ENCODE data around the gene GGT6. TPM values are rescaled to one million over a fixed set of nuclear protein-coding genes. Genes with fewer than 3 reads are reported as not detected.
A peak's percentile ranks its signal among the peaks of the same experiment; 100 is the strongest.

GGT6 gene
- total RNA-seq, 1 donor: not detected

- Histone ChIP-seq H3K27me3 (ENCODE audit: insufficient read depth, low read length) (no peaks in the 10 kb centered on the region), H3K9me3 (ENCODE audit: low read depth, low read length) (no peaks in the 10 kb centered on the region), H3K4me1 (ENCODE audit: insufficient read depth, low read length) (no peaks in the 10 kb centered on the region), H2AFZ (ENCODE audit: low read length) (no peak overlapping the region), H3K4me2 (ENCODE audit: insufficient read depth, low read length) (no peak overlapping the region), H3K36me3 (ENCODE audit: insufficient read depth, low read length) (peaks cover 30% of the 10 kb centered on the region), H3K4me3 (ENCODE audit: insufficient read depth, low read length) (no peak overlapping the region), H4K20me1 (ENCODE audit: insufficient read depth, low read length) (peaks cover 8% of the 10 kb centered on the region), H3K27ac (ENCODE audit: low read depth, low read length) (no peak overlapping the region), H3K79me2 (ENCODE audit: insufficient read depth, low read length) (no peaks in the 10 kb centered on the region)
- peak; percentile 91 for DNase-seq (ENCODE audit: insufficient read length, low spot score, missing footprints)
- TF ChIP-seq CTCF (IDR thresholded peaks at IDR 0.05; ENCODE audit: extremely low read depth, low read depth, low read length): no peak
These were observed 21.4 kb downstream of the GGT6 start for GRCh38 chr17:4539025-4539424.

- Histone ChIP-seq H3K79me2 (ENCODE audit: insufficient read depth, low read length) (no peaks in the 10 kb centered on the region), H3K36me3 (ENCODE audit: insufficient read depth, low read length) (peaks cover 30% of the 10 kb centered on the region), H4K20me1 (ENCODE audit: insufficient read depth, low read length) (peaks cover 8% of the 10 kb centered on the region), H3K4me3 (ENCODE audit: insufficient read depth, low read length) (no peak overlapping the region), H3K27me3 (ENCODE audit: insufficient read depth, low read length) (no peaks in the 10 kb centered on the region), H3K4me2 (ENCODE audit: insufficient read depth, low read length) (no peak overlapping the region), H3K4me1 (ENCODE audit: insufficient read depth, low read length) (no peaks in the 10 kb centered on the region), H3K27ac (ENCODE audit: low read depth, low read length) (no peak overlapping the region), H2AFZ (ENCODE audit: low read length) (no peak overlapping the region), H3K9me3 (ENCODE audit: low read depth, low read length) (no peaks in the 10 kb centered on the region)
- DNase-seq (ENCODE audit: insufficient read length, low spot score, missing footprints): peak; percentile 83
- TF ChIP-seq CTCF (IDR thresholded peaks at IDR 0.05; ENCODE audit: extremely low read depth, low read depth, low read length): no peak
These were observed 22.0 kb downstream of the GGT6 start for GRCh38 chr17:4538236-4539002.

GRCh38 chr17:4537451-4538235 lies 22.7 kb downstream of the GGT6 start:
- Histone ChIP-seq H2AFZ (ENCODE audit: low read length) (no peak overlapping the region), H3K4me1 (ENCODE audit: insufficient read depth, low read length) (no peaks in the 10 kb centered on the region), H3K4me3 (ENCODE audit: insufficient read depth, low read length) (no peak overlapping the region), H4K20me1 (ENCODE audit: insufficient read depth, low read length) (peaks cover 6% of the 10 kb centered on the region), H3K36me3 (ENCODE audit: insufficient read depth, low read length) (peaks cover 30% of the 10 kb centered on the region), H3K9me3 (ENCODE audit: low read depth, low read length) (no peaks in the 10 kb centered on the region), H3K27me3 (ENCODE audit: insufficient read depth, low read length) (no peaks in the 10 kb centered on the region), H3K27ac (ENCODE audit: low read depth, low read length) (no peak overlapping the region), H3K79me2 (ENCODE audit: insufficient read depth, low read length) (no peaks in the 10 kb centered on the region), H3K4me2 (ENCODE audit: insufficient read depth, low read length) (no peak overlapping the region)
- DNase-seq (ENCODE audit: insufficient read length, low spot score, missing footprints): peak; percentile 94
- TF ChIP-seq CTCF (IDR thresholded peaks at IDR 0.05; ENCODE audit: extremely low read depth, low read depth, low read length): no peak

All from osteoblast (primary cell).